T-helper 9 cell (primary cell): ENCODE results near the gene LAPTM5.
"Not testable (repeated sequence)": the region's sequence is repeated elsewhere in the genome, so short reads cannot be mapped to it uniquely, and the experiment has no call there.

Source experiments
- DNase-seq: peaks from one replicate; pipeline ENCODE4 v3.0.0-alpha.2; 2020

LAPTM5 gene

DNA sequence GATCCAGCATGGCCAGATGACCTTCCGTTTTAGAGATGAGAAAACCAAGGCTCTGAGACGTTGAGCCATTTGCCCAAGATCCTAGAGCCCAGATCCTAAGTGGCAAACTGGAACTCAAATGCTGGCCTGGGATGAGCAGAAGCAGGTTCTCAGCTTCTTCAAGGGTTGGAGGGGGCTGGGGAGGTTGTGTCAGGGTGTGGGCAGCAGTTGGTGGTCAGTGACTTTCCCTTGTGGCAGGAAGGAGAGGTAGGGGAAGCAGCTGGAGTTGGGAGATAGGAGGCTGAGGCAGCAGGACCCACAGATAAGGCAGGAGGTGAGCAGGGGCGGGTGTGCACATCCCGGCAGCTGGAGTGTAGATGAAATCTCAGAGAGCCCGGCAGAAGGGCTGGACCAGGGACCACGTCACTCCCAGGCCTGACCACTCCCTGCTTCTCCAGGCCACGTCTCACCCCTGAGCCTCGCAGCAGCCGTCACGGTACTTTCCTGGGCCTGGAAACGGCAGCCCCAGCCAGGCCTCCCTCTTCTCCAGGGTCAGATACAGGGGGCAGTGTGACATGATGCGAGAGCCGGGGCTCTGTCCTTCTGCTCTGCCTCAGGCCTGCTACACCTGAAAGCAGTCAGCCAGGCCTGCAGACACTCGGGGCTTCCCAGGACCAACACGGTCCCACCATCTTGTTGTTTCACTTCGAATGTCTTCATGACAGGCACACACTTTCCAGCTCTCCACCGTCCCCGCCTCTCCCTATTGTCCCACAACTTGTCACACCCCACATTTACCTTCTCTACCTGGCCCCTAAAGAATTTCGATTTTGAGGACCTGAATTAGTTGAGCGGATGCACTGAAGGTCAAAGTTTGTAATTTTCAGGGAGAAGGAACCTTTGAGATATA is 11.5 kb upstream of the LAPTM5 start:
- DNase-seq = no peak

DNA sequence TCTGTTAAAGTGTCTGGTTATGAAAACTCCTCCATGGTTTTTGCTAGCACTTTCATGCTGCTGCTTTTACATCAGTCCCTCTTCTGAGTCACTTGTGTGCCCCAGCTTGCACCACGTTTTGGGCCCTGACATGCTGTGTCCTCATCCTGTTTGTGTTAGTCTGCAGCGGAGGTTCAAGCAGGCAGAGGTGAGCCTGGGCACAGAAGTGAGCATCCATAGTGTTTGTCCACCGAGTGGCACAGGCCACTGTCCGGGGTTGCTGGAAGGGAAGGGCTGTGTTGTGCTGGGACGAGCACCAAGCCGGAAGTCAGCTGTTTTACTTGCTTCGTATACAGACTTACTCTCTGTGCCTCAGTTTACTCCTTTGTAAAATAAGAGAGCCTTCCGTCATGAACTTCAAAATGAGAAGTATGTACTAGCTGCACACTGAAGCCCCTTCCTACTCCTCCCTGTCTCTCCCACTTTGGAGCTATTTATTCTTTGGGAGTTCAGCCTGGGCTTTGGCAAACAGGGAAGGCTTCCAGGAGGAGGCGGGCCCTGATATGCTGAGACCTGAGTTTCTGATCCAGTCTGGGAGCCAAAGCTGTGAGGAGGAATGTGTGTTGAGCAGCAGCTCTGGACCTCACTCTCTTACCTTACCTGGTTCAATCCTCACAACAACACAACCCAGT is 10.7 kb upstream of the LAPTM5 start:
- DNase-seq = no peak

DNA sequence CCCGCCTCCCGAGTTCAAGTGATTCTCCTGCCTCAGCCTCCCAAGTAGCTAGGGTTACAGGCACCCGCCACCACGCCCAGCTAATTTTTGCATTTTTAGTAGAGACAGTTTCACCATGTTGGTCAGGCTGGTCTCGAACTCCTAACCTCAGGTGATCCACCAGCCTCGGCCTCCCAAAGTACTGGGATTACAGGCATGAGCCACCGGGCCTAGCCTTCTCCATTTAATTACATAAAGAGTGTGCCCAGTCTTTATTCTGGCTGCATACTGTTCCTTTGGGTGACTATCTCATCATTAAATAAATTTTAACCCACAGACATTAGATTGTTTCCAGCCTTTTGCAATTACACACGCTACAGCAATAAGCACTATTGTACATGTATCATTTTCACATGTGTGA is 9.4 kb upstream of the LAPTM5 start:
- DNase-seq = not testable (repeated sequence)

DNA sequence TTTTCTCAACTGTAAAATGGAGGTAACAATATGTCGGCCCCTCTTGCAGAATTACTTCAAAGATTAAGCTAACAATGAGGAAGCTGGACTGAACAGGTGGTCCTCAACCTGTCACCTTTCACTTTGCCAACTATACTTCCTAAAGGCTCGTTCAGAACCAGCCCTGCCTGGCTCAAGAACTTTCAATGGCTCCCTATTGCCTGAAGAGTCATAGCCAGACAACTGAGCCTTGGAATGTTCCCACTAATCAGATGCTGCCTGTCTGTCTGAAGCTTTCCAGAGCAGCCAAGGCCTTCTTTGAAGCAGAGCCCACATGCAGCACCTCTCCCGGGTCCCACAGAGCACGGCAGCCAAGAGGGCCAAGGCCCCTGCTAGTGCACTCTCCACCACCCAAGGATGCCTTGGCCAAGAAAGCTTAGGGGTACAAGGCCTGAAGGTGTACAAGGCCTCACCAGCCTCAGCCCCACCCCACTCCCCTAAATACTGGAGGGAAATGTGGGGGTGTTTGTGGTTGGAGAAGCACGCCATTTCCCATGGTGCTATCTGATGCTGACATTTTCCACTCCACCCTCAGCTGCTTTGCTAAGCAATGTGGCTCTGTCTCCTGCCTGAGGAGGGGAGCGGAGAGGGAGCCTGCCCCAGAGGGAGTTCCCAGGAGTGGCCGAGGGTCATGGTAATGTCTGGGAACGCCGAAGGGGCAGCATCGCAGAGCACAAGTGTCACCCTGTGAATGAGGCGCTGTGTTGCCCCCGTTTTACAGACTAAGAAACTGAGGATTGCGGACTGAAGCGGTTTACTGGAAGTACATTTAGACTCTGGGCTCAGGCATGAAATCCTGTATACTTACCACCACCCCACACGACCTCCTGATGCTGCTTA is 8.2 kb upstream of the LAPTM5 start:
- no peak for DNase-seq

DNA sequence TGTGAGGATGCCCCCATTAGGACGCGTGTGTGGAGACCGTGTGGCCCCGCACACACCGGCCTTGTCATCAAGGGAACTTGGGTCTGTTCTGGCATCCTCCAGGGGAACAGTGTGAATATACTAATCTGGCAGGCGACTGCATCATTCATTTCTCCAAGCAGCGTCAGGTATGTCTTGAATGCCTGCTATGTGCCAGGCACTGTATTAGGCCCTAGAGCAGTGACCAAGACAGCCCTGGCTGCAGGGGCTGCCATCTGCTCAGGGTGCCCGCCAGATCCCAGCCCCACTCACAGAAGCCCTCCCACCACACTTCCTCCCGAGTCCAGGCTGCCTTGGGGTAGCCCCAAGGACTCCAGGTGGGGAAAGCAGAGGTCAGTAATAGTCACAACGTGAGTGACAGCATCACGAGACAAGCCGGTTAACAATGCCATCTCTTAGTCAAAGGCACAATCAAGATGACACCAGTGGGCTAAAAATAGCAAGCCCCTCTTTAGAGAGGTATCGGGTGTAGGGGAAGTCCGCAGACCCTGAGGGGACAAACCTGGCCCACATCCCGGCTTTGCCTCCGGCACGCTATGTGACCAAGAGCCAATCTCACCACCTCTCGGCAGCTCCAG is 7.5 kb upstream of the LAPTM5 start:
- DNase-seq = no peak

DNA sequence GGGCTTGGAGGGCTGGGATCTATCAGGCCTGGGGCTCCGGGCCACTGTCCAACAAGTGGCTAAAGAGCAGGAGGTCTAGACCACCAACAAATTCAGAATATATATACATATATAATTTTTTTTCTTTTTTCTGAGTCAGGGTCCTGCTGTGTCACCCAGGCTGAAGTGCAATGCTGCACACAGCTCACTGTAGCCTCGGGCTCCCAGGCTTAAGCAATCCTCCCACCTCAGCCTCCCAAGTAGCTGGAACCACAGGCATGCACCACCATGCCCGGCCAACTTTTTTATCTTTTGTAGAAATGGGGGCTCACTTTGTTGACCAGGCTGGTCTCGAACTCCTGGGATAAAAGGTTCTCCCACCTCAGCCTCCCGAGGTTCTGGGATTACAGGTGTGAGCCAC is 6.8 kb upstream of the LAPTM5 start:
- no peak for DNase-seq

DNA sequence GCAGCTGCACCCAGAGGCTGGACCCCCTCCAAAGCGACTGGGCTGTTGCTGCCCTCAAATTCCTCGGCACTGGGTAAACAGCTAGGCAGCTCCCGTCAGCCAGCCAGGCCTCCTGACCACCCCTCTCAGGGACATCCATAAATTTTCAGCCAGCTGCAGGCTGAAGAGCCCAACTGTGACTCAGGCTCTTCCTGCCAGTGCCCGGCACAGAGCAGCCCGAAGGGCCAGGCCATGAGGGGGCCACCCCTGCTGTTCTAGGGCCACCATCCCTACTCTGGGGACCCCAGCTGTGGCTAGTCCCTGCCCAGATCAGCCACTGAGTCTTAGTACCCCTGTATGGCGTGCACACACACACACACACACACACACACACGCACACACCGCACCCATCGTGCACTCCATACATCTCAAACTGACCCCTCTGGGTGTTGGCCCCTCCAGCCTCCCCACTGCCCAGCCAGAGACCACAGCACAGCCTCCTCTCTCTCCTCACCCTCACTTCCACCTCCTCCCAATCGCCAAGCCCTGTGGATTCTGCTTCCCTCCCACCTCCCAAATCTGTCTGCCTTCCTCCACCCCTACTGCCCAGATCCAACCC is 6.2 kb upstream of the LAPTM5 start:
- DNase-seq = no peak

DNA sequence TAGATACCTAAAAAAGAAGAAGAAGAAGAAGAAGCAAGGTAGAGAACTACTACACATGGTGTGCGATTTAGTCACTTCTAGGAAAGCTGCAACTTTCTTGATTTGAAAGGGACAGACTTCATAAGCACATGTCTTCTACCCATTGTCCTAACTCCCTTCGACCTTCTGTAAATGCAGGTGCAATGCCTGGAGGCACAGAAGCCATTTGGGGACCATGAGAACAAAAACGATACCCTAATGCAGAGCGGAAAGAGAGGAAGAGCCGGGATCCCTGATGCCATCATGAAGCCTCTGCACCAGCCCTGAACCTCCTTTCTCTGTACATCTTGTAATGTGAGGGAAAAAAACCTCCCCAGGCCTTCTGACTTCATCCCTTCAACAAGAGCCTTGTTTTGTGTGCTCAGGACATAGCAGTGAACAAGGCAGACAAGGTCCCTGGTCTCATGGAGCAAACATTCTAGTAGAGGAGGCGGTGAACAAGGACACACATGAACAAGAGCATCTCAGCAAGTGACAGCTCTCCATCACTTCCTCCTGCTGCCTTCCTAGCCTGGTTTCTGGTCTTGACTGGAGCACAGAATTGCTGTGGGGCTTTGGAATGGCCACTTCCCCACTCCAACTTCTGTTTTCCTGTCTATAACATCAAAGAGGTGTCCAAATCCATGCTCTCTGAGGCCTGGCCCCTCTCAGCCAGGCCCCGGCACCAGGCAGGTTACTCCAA is 5.5 kb upstream of the LAPTM5 start:
- no peak for DNase-seq

DNA sequence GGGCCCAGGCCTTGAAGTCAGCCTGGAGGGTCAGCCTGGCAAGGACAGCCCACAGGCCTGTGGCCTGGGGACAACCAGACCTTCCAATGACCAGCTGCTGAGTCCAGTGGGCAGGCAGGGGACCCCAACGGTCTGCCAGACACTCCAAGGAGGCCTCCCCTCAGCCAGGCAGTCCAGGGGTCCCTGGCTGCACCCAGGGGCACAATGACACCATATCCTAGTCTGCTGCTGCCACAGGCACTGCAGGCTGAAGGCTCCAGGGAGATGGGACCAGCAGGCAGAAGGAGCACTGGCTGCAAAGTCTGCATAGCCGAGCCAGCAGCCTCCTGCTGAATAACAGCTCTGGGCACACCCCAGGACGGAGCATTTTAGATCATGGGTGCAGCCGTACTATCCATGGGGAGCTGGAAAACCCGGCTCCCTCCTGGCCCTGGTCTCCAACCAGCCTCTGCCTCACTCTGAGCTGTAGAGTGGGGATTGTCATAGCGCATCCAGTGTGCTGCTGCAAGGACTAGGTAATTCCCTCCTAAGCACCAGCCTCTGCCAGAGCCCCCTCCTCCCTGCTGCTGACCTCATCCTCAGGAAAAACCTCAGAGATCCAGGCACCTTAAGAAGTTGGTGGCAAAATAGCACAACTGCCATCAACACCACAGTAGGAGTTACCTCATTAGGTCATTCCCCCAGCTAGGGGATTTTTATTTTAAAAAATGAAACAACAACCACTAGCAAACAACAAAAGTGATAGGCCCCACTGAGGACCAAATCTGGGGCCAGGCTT is 4.8 kb upstream of the LAPTM5 start:
- DNase-seq = no peak

DNA sequence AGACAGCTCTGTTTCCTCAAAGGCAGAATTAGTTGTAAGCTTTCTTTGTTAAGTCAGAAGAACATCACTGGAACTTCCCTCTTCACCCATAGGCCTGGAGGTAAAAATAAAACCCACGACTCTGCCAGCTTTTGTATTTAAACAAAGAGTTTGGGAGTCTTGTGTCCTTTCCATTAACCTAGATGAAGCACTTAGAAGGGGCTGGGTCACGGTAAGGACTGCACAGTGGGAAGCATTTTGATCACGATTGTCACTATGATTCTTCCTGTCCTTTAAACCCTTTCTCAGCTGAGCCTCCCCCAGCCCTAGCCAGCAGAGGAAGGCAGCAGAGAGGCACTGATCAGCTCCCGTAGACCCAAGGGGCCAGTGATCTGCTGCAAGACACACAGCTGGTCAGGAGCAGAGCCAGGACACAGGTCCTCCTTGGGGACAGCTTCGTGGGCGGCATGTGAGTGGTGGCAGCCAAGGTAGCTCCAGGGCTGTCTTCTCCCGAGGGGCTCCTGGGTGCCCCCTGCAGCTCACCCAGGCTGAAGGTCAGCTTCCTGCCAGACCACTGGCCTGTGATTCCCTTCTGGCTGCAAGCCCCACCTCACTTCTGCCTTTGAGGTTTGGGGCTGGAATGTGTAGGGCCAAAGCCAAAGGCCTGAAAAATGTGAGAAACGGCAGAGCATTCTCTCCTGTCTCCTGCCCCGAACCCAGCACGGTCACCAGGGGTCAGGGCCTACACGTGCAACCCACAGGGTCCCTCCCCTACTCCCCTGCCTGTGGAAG is 4.0 kb upstream of the LAPTM5 start:
- no peak for DNase-seq

DNA sequence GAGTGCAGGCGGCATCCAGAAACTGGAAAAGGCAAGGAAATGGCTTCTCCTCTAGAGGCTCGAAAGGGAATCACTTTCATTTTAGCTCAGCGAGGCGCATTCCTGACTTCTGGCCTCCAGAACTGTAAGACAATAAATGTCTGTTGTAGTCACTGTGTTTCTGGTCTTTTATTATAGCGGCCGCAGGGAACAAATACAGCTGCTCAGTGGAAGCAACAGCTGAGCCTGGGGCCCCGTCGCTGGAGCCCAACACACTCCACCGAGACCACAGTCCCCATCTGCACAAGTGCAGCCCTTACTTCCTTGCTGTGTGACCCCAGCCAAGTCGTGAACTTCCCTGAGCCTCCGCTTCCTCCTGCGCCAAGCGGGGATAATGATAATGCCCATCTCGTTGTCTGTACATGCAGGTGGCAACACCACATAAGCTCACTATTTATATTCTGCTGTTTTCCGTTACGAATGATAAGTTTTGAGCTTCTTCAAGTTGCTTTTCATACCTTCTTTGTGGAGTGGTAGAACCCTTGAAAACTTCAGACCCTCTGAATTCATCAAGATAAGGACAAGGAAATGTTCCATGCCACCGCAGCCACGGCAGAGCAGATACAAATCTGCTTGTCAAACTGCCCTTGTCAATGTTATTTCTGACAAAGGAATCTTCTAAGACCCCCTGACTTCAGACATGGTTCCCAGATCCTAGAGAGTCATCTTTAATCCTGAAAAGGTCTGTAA is 3.2 kb upstream of the LAPTM5 start:
- no peak for DNase-seq

DNA sequence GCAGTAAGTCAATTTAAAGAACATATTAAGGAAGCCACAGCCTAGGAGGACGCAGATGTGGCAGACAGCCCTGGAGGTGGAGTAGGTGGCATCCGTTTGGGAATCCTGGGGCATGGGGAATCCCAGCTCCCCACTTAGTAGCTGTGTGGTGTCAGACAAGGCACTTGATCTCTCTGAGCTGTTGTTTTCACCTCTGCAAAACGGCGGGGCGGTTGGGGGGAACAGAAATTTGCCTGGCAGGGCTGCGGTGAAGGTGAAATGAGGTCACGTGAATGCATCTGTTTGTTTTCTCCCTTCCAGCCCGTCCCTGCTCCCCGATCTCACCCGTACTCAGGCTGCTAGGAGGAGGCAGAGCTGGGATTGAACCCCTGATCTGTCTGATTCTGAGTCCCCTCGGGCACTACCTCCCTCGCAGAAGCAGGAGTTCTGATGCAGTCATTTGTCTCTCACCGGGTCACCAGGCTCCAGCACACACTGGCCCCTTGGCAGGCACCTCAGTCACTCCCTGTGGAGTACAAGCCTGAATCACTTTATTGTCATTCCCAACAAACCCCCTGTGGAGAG is 2.2 kb upstream of the LAPTM5 start:
- DNase-seq = peak; percentile 67

DNA sequence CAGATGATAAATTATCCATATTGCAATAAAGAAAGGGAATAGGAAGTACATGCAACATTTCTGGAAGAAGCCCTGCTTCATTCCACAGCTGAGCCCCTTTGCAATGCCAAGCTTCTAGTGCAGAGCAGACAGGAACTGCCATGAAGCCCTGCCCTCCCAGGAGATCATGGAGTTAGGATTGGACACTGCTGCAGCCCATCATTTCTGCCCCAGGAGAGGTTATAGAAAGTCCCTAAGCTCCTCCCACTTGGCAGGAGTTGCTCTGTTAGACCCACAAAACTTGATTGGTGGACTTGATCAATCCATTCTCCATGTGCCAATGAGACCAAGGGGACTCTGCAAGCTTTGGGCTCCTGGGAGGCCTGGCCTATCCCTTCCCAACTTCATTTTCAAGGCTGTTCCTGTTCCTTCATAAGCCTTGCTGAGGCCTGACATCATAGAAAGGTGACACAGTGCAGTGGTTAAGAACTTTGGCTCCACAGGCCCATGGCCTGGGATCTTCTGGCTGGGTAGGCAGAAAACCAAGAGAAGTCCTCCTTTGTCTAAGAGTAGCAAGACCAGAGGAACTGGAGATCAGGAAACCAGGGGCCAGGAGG is 1.3 kb upstream of the LAPTM5 start:
- no peak for DNase-seq

DNA sequence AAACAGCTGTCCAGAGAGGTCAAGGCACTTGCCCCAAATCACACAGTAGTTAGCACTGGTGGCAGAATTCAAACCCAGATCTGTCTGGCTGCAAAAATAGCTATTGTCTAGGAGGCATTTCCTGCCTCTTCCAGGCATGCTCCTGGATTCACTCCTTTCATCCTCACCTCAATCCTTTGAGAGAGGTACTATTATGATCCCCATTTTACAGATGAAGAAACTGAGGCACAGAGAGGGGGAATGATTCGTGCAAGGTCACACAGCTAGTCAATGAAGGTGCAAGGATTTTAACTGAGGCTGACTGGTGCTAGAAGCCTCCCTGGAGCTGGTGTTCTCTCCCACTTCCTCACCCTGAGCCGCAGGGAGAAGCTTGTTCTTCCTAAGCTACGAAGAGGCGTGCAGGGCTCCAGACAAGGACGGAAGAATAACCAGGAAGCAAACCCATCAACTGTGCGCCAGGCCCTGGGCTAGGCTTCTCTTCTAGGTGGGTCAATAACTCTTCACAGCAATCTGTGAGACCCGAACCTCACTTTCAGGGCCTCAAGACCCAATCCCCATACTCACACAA is 631 bp upstream of the LAPTM5 start:
- no peak for DNase-seq

DNA sequence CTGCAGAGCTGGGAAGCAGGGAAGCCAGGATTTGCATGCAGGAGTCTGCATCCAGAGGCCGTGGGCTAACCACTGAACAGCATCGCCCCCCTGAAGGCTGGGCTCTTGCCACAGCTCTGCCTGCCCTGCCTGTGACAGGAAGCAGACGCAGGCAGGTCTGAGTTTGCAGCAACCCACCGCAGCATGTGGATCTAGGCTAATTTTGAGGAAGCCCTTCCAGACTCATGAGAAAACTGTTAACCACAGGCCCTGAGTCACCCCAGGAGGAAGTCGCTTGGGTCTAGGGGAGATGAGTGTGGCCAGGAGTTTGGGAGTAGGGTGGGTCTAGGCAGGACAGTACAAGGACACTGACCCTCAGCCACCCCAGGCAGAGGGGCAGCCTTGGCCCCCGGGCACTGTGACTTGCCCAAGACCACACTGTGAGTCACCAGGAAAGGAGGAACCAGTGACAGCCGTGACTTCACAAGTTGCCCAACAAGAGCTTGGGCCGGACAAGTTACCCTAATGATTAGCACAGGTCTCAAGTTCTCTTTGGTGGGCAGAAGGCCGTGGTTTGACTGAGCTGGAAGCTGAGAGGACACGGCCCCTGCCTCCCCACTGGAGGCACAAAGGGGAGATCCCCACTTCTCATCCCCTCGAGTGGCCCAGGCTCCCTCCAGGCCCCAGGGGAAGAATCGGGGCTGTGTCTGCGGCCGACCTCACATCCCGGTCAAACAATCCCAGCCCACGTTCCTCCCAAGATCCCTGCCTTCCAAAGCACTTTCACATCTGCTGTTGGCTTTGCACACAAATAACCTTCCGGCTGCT is 826 bp downstream of the LAPTM5 start:
- peak; percentile 70 for DNase-seq

DNA sequence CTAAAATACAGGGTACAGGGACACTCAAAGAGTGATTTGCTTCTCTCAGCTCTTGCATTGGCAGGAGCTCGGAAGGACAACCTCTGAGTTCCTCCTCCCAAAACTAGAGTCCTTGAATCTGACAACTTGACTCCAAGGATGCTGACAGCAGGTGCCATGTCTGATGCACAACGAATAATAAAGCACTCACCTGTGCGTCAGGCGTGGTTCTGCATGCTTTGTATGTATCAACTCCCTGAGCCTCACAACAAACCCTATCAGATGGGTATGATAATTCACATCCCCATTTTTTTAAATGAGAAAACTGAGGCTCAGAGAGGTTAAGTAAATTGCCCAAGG is 1.4 kb downstream of the LAPTM5 start:
- no peak for DNase-seq

DNA sequence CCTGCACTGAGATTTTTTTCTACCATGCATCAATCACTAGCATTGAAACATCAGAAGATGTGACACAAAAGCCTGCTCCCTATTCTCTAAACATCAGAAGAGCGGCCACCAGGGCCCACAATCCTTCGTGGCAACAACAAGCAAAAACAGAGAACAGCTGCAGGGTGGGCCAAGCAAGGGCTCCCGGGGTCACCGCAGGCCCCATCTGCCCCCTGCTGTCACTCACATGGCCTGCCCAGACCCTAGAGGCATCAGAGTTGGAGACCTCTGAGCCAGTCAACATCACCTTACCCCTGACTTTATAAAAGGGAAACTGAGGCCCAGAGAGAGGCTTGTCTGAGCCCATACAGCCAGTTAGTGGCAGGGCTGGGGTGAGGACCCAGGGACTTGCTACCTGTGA is 1.8 kb downstream of the LAPTM5 start:
- DNase-seq = no peak

DNA sequence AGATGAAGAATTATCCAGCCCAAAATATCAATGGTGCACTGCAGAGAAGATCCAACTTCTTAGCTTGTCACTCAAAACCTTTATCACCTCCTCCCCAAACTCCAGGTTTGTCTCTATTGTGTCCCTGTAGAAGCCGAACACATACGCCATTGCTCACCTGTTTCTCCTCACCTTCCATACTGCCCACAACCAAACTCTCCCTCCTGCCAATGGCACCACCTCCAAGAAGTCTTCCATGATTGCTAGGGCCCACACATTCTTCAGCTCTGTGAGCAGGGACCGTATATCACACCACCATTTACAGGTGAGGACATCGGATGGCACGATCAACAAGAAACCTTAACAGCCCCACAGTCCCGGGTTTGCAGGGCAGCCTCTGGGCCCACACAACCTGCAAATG is 2.2 kb downstream of the LAPTM5 start:
- DNase-seq = no peak
